Measurements from ENCODE around the gene PTPRT. TPM values are rescaled to one million over a fixed set of nuclear protein-coding genes. Genes with fewer than 3 reads are reported as not detected.

Gene PTPRT
- total and polyA plus RNA-seq, 8 donors = 0.23 to 1.8 (median 0.95) TPM

DNA sequence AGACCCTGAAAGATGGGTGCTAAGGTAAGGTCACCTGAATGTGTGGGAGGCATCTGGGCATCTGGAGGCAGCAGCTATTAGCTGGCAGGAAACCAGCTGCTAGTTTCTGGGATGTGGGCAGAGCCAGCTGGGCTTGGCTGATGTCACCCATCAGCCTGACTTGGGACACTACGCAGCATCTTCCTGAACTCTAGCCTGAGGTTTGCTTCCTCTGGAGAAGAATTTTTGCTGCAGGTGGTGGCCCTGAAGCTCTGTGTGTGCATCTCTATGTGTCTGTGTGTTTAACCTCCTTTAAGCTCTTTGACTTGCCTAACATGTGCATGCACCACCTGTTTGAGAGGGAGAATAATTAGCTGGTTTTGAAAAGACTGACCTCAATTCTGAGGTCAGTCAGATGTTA lies 1106.4 kb downstream of the PTPRT start:
- no peak for FAIRE-seq
- intact Hi-C loops (cut with DNase I) = no loop called here

DNA sequence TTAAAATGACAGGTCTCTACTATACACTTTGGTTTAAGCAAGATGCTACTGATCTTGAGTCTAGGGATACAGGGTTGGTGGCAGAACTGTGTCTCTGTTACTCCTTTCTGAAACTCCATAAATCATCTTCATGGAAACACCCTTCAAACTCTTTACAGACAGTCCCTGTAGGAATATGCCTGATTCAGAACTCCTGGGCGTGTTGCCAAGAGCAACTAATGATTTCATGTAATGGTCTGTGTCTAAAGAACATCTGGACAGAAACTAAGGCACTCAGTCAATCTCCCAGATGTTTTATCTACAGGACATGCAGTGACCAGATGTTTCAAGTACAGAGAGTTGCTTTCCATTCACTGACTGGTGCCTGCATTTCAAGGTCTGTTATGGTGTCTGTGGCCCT lies 1107.1 kb downstream of the PTPRT start:
- intact Hi-C loops (cut with DNase I) = no loop called here
- Histone ChIP-seq H3K4me1 (no peaks in the 10 kb centered on the region), H3K9me3 (no peaks in the 10 kb centered on the region), H3K27me3 (no peaks in the 10 kb centered on the region), H3K4me3 (no peak overlapping the region), H3K27ac (no peak overlapping the region), H3K36me3 (no peaks in the 10 kb centered on the region)
- ATAC-seq = peak in 3 of 4 donors; percentile 31 to 49 (median 43)
- FAIRE-seq = no peak
- WGBS, 2 donors = 33 to 39% methylated on average over 1 of the region's 1 CpG
- DNase-seq = peak in 2 of 6 donors; percentile 8 to 35
- TF ChIP-seq, protein P1, sequence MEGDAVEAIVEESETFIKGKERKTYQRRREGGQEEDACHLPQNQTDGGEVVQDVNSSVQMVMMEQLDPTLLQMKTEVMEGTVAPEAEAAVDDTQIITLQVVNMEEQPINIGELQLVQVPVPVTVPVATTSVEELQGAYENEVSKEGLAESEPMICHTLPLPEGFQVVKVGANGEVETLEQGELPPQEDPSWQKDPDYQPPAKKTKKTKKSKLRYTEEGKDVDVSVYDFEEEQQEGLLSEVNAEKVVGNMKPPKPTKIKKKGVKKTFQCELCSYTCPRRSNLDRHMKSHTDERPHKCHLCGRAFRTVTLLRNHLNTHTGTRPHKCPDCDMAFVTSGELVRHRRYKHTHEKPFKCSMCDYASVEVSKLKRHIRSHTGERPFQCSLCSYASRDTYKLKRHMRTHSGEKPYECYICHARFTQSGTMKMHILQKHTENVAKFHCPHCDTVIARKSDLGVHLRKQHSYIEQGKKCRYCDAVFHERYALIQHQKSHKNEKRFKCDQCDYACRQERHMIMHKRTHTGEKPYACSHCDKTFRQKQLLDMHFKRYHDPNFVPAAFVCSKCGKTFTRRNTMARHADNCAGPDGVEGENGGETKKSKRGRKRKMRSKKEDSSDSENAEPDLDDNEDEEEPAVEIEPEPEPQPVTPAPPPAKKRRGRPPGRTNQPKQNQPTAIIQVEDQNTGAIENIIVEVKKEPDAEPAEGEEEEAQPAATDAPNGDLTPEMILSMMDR (IDR thresholded peaks at IDR 0.05) = no peak

More for the DNA sequence above, 1106.4 kb downstream of the PTPRT start:
- no peaks in the 10 kb centered on the region for H3K36me3 ChIP-seq
- H3K4me3 ChIP-seq = no peak overlapping the region
- ATAC-seq (no peak), DNase-seq (no peak)
- H3K27ac ChIP-seq = no peak overlapping the region
- TF ChIP-seq, protein P1 (IDR thresholded peaks at IDR 0.05) = no peak
- H3K27me3 ChIP-seq = no peaks in the 10 kb centered on the region
- H3K9me3 ChIP-seq = no peaks in the 10 kb centered on the region
- 84 to 91% methylated on average over 1 of the region's 1 CpG for WGBS, 2 donors
- H3K4me1 ChIP-seq = no peaks in the 10 kb centered on the region

DNA sequence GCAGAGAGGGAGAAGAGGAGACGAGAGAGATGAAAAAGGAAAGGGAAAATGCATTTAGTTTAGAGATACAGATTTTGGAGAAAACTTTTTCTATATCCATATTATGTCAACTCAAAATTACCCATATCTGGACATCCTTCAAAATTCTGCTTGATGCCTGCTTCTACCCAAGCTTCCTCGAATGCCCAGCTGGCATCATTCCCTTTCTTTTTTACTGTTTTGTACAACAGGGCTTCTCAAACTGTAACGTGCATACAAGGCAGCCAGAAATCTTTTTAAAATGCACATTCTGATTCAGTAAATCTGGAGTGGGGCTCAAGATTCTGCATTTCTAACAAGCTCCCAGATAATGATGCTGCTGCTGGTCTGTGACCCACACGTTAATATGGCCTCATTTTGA lies 1108.8 kb downstream of the PTPRT start:
- Histone ChIP-seq H3K4me1 (no peaks in the 10 kb centered on the region), H3K27me3 (no peaks in the 10 kb centered on the region), H3K4me3 (no peak overlapping the region), H3K27ac (no peak overlapping the region), H3K9me3 (no peaks in the 10 kb centered on the region), H3K36me3 (no peaks in the 10 kb centered on the region)
- ATAC-seq = no peak
- TF ChIP-seq, protein P1 (IDR thresholded peaks at IDR 0.05) = no peak
- no peak for DNase-seq
- FAIRE-seq = no peak
- 62 to 63% methylated on average over 4 of the region's 4 CpGs for WGBS, 2 donors
- intact Hi-C loops (cut with DNase I) = no loop called here

DNA sequence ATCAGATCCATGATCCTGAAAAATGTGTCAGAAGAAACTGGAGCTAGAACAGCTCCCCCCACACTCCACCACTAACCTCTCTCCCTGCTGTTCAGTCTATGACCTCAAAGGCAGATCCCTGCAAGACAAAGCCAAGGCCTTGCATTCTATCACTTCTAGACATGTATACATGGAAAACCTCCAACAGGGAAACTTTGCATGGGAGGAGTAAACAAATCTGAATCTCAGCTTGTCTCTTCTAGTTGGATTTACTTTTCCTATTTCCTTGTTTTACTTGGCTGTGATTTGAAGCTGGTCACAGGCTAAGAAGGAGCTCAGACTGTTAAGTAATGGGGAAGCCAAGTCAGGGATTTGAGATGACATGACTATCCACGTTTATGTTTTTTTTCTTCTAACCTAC lies 1114.8 kb downstream of the PTPRT start:
- no peaks in the 10 kb centered on the region for H3K36me3 ChIP-seq
- no peaks in the 10 kb centered on the region for H3K4me1 ChIP-seq
- no peak overlapping the region for H3K4me3 ChIP-seq
- WGBS, 2 donors = 3 to 23% methylated on average over 1 of the region's 1 CpG
- TF ChIP-seq, protein P1 (IDR thresholded peaks at IDR 0.05) = no peak
- peak in 2 of 4 donors; percentile 43 to 68 for ATAC-seq
- intact Hi-C loops (cut with DNase I) = no loop called here
- H3K27me3 ChIP-seq = no peaks in the 10 kb centered on the region
- no peak for DNase-seq
- H3K9me3 ChIP-seq = no peaks in the 10 kb centered on the region
- FAIRE-seq = no peak
- H3K27ac ChIP-seq = no peak overlapping the region

DNA sequence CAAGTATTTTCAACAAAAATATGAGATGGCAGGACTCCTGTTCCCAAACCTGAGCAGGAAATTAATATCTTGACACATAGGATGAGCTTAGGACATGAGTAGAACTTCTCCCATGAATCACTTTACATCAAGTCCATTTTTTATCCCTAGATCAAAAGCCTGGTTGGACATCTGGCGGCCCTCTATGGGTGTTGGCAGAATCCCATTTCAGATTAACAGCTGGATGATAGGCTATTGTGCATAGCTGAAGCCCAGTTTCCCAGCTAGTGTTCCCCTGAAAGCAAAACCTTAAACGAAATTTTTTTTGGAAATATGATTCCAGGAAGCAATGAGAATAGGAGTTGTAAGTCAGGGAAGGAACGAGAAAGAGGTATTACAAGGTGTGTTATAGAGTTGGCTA lies 1122.1 kb downstream of the PTPRT start:
- Histone ChIP-seq H3K9me3 (no peaks in the 10 kb centered on the region), H3K27ac (no peak overlapping the region), H3K36me3 (no peaks in the 10 kb centered on the region), H3K27me3 (peaks cover 0 to 6% (median 0%) of the 10 kb centered on the region in 4 donors), H3K4me1 (no peaks in the 10 kb centered on the region), H3K4me3 (no peak overlapping the region)
- no peak for DNase-seq
- FAIRE-seq = no peak
- ATAC-seq = no peak
- WGBS, 2 donors = 45 to 55% methylated on average over 3 of the region's 3 CpGs
- TF ChIP-seq, protein P1 (IDR thresholded peaks at IDR 0.05) = no peak
- intact Hi-C loops (cut with DNase I) = no loop called here

Data from pancreas (tissue), 10 donors.